Jurkat, Clone E6-1 (cell line): ENCODE data around the gene INSM1.
A peak's percentile ranks its signal among the peaks of the same experiment; 100 is the strongest.

Source experiments
- DNase-seq: peaks from one replicate; pipeline ENCODE4 v3.0.0-alpha.2; 2011; ENCODE audit warnings: low read depth, low spot score
- H3K4me3 ChIP-seq: 2 replicates; pipeline ENCODE4 v1.5.1; 2011; ENCODE audit warnings: mild to moderate bottlenecking, low read length, control low read depth, moderate library complexity

INSM1 gene

DNA sequence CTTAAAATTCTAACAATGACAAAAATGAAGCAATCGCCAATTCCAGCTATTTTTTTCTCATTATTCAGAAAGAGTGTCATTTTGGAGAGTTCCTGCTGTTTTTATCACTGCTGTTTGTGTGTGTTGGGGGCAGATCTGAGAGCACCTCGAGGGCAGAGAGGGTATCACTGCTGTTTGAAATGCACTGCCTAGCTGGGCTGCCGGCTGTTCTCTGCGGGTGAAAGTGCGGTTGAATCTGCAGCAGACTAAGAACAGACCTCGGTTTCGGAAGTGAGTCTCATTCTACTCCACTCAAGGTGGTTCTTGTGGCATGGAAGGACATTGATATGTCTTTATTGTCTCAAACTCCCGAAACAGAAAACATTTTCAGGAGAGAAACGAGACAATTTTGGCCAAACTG, 18.3 kb downstream of the INSM1 start:
- DNase-seq = no peak
- no peak overlapping the region for H3K4me3 ChIP-seq

GRCh38 chr20:20390393-20390792, 22.5 kb downstream of the INSM1 start:
- DNase-seq = no peak

DNA sequence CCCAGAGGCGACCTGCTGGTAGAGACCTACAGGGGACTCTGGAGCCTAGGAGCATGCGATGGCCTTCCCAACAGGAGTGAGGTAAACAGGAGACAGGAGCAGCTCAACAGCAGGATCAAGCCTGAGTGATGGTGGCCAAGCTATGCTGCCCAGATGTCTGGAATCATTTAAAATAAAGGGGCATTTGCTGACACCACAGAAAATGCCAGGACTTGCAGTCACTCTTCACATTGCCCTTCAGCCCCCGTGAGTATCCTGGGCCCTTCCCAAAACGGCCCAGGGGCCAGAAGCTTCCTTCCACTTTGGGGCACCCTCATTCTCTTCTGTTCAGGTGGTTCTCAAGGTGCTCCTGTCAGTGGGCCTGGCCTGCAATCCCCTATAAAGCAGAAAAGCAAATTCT, 23.2 kb downstream of the INSM1 start:
- no peak overlapping the region for H3K4me3 ChIP-seq
- no peak for DNase-seq

More at GRCh38 chr20:20390393-20390792, 22.5 kb downstream of the INSM1 start:
- H3K4me3 ChIP-seq = no peak overlapping the region

DNA sequence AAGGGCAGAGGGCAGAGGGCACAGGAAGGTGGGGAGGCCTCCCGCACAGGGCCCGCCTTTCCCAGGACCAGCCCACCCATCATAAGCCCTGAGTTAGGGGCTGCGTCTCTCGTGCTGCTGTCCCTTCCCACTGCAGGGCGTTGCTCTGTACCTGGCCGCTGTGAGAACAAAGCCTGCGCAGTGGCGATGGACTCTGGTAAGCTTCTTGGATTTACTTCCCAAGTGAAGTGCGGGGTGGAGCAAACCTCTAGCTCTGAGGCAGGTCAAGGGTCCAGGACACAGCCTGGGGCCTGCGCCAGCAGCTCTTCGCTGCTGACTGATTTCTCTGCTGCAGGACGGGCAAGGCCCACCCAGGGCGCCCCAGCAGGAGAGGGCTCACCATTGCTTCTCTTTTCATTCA, 23.9 kb downstream of the INSM1 start:
- H3K4me3 ChIP-seq = no peak overlapping the region
- no peak for DNase-seq

- no peak for DNase-seq
- no peak overlapping the region for H3K4me3 ChIP-seq
Measured at GRCh38 chr20:20393207-20394120, 25.6 kb downstream of the INSM1 start.

DNA sequence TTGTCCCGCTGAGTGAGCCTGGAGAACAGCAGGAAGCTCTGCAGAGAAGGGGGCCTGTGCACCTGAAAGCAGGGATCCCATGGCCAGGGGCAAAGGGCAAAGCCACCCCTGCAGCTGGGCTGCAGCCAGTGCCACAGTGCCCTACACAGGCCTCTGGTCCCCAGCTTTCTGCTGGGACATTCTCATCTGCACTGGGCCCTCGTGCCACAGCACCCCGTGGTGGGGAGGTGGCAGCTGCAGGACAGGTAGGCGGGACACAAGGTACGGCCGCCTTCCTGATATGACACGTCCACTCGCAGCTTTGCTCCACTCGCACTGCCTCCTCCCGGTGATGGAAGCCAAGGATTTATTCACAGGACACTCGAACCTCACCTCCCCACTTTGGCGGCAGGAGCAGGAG, 27.2 kb downstream of the INSM1 start:
- H3K4me3 ChIP-seq = no peak overlapping the region
- no peak for DNase-seq

GRCh38 chr20:20395903-20396568, 28.1 kb downstream of the INSM1 start:
- DNase-seq = no peak
- no peak overlapping the region for H3K4me3 ChIP-seq

- no peak for DNase-seq
- H3K4me3 ChIP-seq = no peak overlapping the region
Measured at GRCh38 chr20:20396794-20397193, 28.9 kb downstream of the INSM1 start.

- no peak for DNase-seq
- H3K4me3 ChIP-seq = no peak overlapping the region
Measured at GRCh38 chr20:20398123-20398522, 30.2 kb downstream of the INSM1 start.

DNA sequence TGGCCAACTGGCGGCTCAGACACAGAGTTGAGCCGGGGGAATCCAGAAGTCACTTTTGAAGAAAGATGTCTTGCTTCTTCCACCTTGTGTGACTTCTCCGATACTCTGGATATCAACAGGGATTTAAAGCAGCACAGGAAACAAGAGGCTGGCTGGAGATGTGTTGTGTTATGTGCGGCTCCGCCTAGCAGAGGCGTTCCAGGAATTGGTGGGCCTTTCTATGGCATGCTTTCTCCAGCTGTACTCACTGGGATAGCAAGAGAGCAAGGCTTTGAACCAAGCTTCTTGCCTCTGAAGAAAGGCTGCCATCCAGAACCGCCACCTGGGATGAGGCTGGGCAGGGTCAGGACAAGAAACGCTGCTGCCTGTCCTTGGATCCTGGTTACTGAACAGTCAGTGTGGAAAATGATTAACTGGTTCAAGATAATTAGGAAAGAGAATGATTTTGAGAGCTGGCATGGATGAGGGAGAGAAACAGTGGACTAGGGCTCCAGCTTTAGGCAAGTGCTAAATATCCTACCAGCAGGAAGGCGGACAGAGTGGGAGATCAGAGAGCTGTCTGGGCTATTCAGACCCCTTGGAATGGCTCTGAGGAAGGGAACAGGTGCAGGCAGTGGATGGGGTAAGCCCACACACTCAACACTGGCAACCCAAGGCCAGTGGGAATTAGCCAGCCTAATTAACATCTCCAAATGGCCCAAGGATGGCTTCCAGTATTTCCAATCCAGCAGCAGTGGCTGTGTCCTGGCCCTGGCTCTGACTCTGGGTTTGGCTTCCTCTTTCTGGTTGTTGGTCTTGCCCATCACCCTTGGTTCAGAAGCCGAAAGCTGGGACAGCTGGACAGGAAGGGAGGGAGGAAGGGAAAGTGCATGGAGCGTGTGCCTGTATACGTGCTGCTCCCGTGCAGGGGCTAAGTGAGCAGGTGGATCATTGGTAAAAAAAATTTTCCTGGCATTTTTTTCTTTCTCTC, 31.9 kb downstream of the INSM1 start:
- no peak overlapping the region for H3K4me3 ChIP-seq
- no peak for DNase-seq

- no peak for DNase-seq
- no peak overlapping the region for H3K4me3 ChIP-seq
Measured at GRCh38 chr20:20401991-20402390, 34.1 kb downstream of the INSM1 start.

DNA sequence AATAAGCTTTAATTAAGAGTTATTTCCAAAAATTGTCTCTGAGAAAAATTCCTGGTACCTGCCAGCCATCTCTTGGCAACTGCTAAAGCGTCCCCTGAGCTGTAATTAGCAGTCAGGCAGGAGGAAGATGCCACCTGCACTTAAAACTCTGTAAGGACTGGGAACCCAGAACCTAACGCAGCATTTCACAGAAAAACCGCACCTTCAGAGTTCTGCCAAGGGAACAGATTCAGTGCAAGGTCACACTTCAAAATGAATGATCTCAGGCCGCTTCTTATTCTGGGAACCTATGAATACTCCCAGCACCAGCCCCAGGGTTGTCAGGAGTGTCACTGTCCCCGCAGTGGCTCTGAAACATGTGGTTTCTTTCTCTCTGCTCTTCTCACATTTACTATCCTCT, 36.7 kb downstream of the INSM1 start:
- DNase-seq = no peak
- no peak overlapping the region for H3K4me3 ChIP-seq

- peak; percentile 29 for DNase-seq
- H3K4me3 ChIP-seq = no peak overlapping the region
Measured at GRCh38 chr20:20405623-20406022, 37.7 kb downstream of the INSM1 start.

GRCh38 chr20:20406306-20406705, 38.4 kb downstream of the INSM1 start:
- no peak overlapping the region for H3K4me3 ChIP-seq
- no peak for DNase-seq

- peak; percentile 9 for DNase-seq
- H3K4me3 ChIP-seq = no peak overlapping the region
Measured at GRCh38 chr20:20407891-20408805, 40.2 kb downstream of the INSM1 start.

GRCh38 chr20:20409331-20409730, 41.4 kb downstream of the INSM1 start:
- no peak overlapping the region for H3K4me3 ChIP-seq
- DNase-seq = no peak

DNA sequence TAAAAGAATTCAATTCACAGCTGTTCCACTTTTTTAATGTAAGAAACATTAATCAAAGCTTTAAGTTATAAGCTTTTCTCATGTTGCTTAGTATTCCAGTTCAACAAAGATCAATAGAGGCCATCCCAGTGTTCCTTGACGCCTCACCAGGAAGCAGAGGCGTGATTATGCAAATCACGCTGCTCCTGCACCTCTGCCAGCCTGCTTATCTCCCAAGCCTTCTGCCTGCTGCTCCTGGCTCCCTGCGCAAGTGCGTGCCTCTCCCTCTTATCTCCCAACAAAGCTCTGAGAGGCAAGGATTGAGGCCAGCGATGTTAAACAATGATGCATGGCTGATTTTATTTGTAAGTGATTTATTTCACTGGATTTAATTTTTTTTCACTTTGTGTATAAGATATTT, 42.8 kb downstream of the INSM1 start:
- no peak for DNase-seq
- H3K4me3 ChIP-seq = no peak overlapping the region

DNA sequence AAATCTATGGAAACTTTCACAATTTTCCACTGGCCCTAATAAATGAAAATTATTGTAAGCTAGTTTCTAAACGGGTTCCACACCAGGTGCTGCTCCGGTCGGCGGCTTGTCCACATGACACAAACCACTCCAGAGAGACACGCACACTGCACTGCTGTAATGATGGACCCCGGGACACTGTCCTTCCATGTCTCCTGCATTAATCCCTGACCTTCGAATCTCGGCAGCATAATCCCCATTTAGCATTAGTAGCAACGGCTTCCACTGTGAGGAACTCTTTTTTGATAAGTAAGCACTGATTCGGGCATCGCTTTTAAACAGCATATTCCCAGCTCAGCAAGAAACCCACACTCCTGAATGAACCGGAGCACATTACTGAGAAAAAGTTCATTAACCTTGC, 43.5 kb downstream of the INSM1 start:
- no peak for DNase-seq
- no peak overlapping the region for H3K4me3 ChIP-seq
